ENCODE results near the gene BRIP1.

Gene BRIP1

DNA sequence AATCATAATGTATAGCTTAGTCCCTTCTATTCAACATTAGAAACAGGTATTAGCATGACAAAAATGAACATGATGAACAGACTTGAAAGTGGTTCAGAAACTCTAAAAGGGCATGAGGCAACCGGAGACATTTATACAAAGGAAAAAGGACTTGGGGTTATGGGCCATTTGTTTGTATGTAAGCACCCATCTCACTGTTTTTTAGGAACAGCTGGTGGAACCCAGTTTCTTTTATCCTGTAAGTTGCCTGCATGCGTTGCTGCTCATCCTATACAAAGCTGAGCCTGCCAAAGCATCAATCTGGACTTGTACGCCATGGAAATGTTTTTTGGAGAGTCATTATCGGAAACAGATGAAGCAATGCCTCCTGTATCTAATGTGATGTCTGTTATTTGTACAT is 200.0 kb downstream of the BRIP1 start:
- DNase-seq (ENCODE audit: low read depth in 3 of 3): no peak

DNA sequence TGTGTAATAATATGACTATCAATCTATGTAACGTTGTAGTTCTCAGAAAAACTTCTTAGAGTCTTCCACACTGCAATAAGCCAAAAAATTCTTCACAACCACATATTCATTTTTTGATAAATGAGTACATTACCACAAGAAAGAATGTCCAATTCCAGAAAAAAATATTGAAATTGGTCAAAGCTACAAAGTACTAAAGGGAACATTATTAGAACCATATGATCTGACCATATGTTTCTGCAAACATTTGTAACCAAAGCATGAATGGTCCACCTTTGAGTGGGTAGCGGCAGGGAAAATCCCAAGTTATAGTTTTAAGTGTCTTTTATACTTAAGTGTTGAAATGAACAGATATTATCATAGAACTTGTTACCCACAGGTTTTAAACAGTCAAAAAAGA is 200.6 kb downstream of the BRIP1 start:
- no peak for DNase-seq (ENCODE audit: low read depth in 3 of 3)

DNA sequence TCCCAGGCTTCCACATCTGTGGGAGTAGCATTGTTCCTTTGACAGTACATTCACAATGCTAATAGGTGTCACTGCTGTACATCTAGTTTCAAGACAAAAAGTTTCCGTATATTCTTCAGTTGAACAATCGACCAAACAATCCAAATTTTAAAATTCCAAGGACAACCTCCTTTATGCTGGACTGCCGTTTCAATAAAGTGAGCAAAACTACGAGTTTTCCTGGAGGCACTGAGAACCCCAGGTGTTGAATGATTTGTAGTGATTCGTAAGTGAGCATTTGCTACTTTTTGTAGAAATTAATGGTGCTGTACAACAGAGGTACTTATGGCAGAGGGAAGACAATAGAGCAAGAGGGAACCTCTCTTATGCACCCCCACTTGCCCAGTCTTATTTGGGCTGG is 201.1 kb downstream of the BRIP1 start:
- DNase-seq (ENCODE audit: low read depth in 3 of 3): no peak

DNA sequence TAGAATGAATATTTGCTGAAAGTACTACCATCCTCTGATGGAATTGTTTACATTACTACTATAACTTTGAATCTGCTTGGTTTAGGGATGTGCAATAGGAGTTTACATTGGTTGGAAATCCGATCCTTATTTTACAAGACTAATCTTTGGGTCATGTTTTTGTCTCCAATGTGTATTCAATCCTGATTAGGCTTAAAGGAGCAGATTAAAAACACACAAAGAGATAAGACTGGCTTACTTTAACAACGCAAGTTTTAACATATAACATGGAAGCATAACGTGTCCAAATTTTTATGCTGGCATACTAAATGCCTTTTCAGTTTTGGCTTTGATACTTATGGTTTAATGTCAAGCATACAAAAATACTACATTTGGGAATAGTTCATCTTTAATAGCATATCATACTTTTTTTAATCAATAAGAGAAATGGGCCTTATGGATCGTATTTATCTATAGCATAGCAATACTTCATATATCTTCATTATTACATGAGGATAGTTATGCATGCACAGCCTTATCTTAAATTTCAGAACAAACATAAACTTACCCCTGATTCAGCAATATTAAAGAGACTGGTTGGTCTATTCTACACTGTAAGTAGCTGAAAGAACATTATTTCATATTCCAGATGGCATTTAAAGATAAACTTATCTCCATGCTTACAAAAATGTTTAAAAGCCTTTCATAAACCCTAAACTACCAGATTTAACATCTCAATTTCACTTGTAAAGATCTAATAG is 202.4 kb downstream of the BRIP1 start:
- DNase-seq (ENCODE audit: low read depth in 3 of 3): no peak

DNA sequence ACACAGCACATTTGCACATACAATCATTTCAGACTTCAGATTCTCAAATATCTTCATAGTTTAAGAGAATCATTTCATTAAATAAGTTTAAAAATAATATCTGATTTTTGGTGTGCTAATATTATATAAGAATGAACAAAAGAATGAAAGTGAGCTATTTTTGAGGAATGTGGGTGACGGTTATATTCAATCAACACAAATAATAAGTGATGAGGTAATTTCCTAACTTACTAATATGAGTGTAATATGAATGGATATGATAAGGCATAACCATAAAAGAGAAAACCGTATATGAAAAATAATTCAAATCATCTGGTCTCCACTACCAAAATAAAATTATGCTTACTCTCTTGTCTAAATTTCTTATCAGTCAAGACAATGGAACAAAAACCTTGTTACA is 203.9 kb downstream of the BRIP1 start:
- DNase-seq (ENCODE audit: low read depth in 3 of 3): no peak

DNA sequence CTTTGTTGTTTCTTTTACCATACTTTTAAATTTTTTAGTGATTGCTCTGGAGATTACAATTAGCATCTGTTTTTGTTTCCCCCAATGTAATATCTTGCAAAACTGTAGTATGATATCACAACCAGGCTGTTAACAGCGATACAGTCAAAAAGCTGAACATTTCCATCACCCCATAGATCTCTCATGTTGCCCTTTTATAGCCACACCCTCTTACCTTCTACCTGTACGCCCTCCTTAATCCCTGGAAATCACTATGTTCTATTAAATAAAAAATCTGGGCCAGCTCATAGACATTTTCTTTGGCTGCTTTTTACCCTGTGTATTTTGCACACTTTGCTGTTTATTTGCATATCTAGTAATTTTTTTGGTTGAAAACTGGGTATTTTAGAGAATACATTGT is 205.1 kb downstream of the BRIP1 start:
- no peak for DNase-seq (ENCODE audit: low read depth in 3 of 3)

DNA sequence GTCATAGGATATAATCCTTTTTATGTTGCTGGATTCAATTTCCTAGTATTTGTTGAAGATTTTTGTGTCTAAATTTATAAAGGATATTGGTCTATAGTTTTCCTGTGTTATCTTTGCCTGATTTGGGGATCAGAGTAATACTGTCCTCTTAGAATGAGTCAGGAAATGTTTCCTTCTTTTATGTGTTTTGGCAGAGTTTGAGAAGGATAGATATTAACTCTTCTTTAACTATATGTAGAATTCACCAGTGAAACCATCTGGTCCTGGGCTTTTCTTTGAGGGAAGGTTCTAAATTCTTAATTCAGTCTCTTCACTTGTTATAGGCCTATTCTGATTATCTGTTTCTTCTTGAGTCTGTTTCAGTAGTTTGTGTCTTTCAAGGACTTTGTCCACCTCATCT is 206.0 kb downstream of the BRIP1 start:
- DNase-seq (ENCODE audit: low read depth in 3 of 3): no peak

DNA sequence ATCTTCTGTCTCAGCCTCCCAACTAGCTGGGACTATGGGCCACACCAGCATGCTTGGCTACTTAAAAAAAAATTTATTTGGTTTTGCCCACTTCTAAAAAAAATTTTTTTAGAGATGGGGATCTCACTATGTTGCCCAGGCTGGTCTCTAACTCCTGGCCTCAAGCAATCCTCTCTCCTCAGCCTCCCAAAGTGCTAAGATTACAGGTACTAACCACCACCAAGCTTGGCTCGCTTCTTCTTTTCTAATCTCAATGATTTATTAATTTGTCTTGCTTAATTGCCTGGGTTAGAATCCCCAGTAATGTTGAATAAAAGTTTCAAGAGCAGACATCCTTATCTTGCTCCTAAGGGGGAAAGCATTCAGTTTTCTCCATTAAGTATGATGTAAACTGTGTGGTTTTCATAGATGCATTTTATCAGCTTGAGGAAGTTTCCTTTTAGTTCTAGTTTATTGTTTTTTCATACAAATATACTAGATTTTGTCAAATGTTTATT is 206.6 kb downstream of the BRIP1 start:
- DNase-seq (ENCODE audit: low read depth in 3 of 3): no peak

DNA sequence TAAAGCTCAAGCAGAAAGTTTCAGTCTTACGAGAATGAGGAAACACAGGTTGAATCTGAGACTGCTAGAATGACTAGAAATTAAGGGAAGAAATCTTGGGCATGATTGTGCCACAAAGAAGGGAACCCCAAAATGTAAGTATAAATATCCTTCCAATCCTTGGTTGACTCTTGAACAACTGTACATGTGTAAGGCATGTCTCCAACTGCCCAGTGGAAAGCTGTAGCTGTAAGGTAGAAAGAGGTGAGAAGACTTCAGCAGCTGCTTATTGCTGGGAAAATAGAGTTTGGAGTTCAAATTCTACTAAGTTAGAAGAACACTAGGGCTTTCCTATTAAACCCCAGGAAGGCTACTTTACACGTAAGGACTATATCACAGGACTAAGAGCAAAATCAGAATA is 212.6 kb downstream of the BRIP1 start:
- no peak for DNase-seq (ENCODE audit: low read depth in 3 of 3)

DNA sequence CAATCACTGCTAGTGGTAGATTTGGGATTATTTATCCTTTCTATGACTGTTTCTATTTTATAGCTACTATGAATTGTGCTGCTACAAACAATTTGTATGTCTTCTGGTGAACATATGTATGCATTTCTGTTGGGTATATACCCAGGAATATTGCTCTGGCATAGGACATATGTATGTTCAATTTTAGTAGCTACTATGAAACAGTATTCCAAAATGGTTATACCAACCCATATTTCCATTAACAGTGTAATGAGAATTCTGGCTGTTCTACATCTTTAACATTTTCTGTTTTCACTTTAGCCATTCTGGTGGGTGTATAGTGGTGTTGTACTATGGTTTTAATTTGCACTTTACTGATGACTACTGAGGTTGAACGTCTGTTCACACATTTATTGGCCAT is 214.7 kb downstream of the BRIP1 start:
- no peak for DNase-seq (ENCODE audit: low read depth in 3 of 3)

DNA sequence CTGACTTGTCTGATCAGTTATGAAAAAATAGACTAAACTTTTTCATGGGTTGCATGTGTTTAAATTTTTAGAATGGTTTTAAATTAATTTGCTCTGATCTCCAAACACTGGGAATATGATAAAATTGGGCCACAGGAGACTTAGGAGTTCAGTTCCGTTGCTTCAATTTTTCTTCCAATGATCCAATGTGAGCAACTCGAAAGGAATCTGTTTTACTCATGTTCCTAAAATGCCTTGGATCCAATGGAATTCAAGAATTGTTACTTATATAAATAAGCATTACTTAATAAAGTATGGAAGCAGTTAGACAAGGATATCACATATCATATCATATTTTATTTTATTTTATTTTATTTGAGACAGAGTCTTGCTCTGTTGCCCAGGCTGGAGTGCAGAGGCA is 216.3 kb downstream of the BRIP1 start:
- no peak for DNase-seq (ENCODE audit: low read depth in 3 of 3)

DNA sequence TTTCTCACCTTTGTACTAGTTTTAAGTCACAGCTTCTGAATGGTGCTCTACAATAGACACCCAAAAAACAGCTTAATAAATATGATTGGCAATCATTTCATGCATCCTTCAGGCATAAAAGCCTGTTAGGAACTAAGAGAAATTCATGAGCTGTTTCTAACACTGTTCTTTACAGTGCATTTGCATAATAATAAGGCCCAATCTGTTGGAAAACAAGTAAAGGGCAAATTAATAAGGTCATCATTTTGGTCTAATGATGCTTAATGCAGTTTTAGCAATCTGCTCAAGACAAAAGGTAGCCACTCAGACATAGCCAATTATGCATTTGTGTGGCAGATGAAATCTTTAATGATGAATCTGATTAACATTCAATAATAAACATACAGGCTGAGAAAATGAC is 216.8 kb downstream of the BRIP1 start:
- no peak for DNase-seq (ENCODE audit: low read depth in 3 of 3)

DNA sequence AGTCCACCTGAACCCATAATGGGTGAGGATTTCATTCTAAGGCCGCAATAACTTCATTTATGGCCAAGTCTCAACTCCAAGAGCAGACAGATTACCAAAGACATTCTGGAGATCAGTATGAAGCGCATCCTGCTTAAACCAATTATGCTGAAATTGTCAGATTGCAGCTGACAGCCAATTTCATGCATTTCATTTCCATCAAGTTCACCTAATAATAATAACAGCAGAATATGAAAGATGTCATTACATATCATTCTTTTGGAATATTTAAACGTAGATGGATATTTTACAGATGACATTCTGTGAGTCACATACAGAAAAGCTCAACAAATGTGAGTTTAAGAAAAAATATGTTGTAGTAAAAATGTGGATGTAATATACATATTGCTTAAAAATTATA is 217.4 kb downstream of the BRIP1 start:
- DNase-seq (ENCODE audit: low read depth in 3 of 3): no peak

DNA sequence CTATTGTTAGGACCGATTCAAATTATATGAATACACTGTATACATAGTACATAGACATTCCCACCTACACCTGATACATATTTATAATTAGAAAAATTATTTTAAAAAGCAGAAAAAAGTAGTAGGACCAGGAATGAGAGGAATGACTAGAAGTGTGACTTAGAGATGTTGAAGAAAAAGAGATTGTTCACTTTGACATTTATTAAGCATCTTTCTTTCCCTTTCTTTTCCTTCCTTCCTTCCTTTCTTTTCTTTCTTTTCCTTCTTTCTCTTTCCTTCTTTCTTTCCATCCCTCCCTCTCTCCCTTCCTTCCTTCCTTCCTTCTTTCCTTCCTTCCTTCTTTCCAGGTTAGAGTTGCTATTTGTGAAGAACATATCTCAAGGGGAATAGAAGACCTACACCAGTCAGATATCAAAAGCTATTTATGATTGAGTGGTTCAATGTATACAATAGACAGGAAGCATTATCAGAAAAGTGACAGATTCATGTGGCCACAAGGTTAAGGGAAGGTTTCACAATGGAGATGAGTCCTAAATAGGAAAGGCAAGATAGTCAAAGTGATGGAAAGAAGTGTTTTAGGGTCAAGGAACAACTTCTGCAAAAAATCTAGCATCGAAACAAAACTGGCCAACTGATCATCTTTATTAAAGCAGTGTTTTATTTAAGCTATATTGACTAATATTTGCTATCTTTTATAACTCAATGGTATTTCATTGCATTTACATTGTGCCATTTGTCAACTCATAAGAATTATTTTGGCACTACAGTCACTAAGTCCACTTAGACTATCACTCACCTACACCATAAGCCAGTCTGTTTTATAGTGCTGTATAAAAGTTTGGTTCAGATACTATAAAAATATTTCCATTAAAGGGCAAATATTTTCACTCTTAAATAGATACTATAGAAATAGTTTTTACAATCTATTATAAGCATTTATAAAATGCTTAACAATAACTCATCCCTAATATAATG is 218.2 kb downstream of the BRIP1 start:
- DNase-seq (ENCODE audit: low read depth in 3 of 3): no peak

DNA sequence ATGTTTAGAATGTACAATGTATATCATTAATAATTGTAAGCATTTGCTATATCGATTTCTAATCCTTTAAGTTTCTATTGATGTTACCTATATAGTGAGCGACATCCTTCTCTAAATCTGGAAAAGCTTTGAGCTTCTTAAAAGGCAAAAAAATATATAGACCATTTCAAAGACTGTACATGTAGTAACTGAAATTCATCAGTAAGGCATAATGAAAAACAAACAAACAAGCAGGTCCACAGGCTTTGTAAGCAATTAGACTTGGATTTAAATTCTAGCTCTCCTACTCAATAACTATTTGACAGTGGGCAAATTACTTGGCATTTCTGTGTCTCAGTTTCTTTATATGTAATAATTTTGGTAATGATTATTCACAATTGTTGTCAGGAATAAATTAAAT is 220.6 kb downstream of the BRIP1 start:
- no peak for DNase-seq (ENCODE audit: low read depth in 3 of 3)

DNA sequence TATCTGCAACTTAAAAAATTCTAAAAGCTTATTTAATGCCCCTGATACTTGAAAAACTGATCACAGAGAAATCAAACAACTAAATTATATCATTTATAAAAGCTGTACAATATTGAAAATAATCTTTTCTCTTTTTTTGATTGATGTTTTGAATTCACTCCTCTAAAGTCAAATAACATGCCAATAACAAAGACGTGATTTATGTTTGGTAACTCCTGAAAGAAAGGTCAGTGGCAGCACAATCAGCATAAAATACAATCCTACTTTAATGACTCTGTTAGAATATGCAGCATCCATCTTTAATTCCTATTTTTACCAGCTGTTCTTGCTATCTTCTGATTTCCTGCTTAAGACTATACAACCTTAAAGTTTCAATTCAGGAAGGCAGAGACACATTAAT is 221.6 kb downstream of the BRIP1 start:
- DNase-seq (ENCODE audit: low read depth in 3 of 3): no peak

DNA sequence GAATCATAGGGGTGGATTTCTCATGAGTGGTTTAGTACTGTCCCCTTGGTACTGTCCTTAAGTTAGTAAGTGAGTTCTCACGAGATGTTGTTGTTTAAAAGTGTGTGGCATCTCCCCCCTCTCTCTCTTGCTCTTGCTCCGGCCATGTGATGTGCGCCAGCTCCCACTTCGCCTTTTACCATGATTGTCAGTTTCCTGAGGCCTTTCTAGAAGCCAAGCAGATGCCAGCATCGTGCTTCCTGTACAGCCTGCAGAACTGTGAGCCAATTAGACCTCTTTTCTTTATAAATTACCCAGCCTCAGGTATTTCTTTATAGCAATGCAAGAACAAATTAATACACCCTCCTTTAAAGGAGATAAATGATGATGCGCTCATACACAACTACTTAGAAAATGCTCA is 222.2 kb downstream of the BRIP1 start:
- DNase-seq (ENCODE audit: low read depth in 3 of 3): no peak

DNA sequence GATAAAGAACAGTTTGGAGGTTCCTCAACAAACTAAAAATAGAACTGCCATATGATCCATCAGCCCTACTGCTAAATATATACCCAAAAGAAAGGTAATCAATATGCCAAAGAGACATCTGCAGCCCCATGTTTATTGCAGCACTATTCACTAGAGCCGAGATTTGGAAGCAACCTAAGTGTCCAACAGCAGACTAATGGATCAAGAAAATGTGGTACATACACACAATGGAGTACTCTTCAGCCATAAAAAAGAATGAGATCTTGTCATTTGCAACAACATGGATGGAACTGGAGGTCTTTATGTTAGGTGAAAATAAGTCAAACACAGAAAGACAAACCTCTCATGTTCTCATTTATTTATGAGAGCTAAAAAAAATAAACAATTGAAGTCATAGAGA is 223.5 kb downstream of the BRIP1 start:
- no peak for DNase-seq (ENCODE audit: low read depth in 3 of 3)

DNA sequence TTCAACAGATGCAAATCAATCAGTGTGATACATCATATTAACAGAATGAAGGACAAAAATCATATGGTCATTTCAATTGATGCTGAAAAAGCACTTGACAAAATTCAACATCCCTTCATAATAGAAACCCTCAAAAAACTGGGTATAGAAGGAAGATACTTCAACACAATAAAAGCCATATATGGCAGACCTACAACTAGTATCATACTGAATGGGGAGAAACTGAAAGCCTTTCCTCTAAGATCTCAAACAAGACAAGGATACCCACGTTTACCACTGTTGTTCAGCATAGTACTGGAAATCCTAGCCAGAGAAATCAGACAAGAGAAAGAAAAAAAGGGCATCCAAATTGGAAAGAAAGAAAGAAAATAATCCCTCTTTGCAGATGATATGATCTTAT is 225.2 kb downstream of the BRIP1 start:
- no peak for DNase-seq (ENCODE audit: low read depth in 3 of 3)

DNA sequence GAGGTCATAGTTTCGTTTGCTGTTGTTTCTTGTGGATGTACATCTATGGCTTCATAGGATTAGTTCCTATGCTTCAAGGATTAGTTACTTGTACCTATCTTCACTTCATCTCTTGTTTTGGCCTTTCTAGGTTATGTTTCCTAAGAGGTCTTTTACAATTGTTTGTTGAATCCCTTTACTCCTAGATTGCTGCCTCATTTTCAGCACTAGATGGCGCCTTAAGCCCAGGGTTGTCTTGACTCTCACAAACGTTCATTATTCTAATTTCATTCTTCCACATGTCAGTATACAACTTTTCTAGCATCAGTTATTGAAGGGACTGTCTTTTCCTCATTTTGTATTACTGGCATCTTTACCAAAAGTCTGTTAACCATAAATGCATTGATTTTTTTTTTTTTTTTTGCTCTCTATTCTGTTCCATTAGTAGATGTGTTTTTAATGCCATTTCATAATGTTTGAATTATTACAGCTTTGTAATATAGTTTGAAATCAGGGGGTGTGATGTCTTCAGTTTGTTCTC is 227.4 kb downstream of the BRIP1 start:
- peak; percentile 4 to 39 (median 5) for DNase-seq (ENCODE audit: low read depth in 3 of 3)

DNA sequence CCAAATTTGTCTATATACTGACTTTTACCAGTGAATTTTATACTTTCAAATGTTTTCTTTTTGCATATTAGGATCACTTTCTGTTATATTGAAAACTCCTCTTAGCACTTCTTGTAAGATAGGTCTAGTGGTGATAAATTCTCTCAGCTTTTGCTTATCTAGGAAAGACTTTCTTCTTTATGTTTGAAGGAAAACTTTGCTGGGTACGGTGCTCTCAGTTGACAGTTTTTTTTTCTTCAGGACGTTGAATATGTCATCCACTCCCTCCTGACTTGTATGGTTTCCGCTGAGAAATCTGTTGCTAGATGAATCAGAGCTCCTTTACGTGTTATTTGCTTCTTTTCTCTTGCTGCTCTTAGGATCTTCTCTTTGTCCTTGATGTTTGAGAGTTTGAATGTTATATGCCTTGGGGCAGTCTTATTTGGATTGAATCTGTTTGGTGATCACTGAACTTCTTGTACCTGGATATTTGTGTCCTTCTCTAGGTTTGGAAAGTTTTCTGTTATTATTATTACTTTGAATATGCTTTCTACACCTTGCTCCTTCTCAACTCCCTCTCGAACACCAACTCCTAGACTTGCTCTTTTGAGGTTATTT is 228.3 kb downstream of the BRIP1 start:
- no peak for DNase-seq (ENCODE audit: low read depth in 3 of 3)

DNA sequence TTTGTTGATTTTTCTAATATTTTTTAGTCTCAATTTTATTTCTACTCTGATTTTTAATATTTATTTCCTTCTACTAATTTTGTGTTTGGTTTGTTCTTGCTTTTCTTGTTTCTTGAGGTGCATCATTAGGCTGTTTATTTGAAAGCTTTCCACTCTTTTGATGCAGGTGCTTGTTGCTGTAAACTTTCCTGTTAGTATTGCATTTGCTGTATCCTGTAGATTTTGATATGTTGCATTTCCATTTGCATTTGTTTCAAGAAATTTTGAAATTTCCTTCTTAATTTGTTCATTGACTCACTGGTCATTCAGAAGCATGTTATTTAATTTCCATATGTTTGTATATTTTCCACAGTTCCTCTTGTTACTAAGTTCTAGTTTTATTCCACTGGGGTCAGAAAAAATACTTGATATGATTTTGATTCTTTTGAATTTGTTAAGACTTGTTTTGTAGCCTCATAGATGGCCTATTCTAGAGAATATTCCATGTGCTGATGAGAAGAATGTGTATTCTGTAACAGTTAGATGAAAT is 229.3 kb downstream of the BRIP1 start:
- DNase-seq (ENCODE audit: low read depth in 3 of 3): no peak

Measured in stimulated activated CD4-positive, alpha-beta T cell treated with anti-CD3 and anti-CD28 coated beads, TNF-alpha, amount 100 ng/mL, for 24 hours (primary cell).